Heart right ventricle (tissue), 16 donors: ENCODE data around the gene CALHM3. TPM values are rescaled to one million over a fixed set of nuclear protein-coding genes. Genes with fewer than 3 reads are reported as not detected.

Source experiments
- ATAC-seq, 8 donors: fragments of 200-7000 bp; cut with Tn5 transposase; one replicate each; pipeline ENCODE4 v1.9.1; 2020; ENCODE audit warnings: mild to moderate bottlenecking in 8 of 8, moderate library complexity in 8 of 8, moderate number of reproducible peaks in 1 of 8
- DNase-seq, 2 donors: peaks; one replicate each; pipeline ENCODE4 v3.0.0-alpha.2; 2020
- H3K27ac ChIP-seq, 10 donors: fragments of 200-600 bp; sonication (generic) in 2 of 10; one replicate each; pipeline versions ENCODE4 v1.5.0 to v1.8.0; 2020 to 2022; ENCODE audit warnings: mild to moderate bottlenecking in 3 of 10
- H3K27me3 ChIP-seq, 7 donors: fragments of 200-600 bp; one replicate each; pipeline ENCODE4 v1.8.0; 2021 to 2022; ENCODE audit warnings: mild to moderate bottlenecking in 2 of 7
- H3K36me3 ChIP-seq, 9 donors: fragments of 200-600 bp; sonication (generic) in 1 of 9; one replicate each; pipeline versions ENCODE4 v1.5.0 to v1.8.0; 2020 to 2022; ENCODE audit warnings: mild to moderate bottlenecking in 2 of 9
- H3K4me1 ChIP-seq, 9 donors: fragments of 200-600 bp; sonication (generic) in 1 of 9; one replicate each; pipeline versions ENCODE4 v1.5.0 to v1.8.0; 2020 to 2022; ENCODE audit warnings: mild to moderate bottlenecking in 4 of 9
- H3K4me3 ChIP-seq, 10 donors: fragments of 200-600 bp; sonication (generic) in 2 of 10; one replicate each; pipeline versions ENCODE4 v1.5.0 to v1.8.0; 2020 to 2022; ENCODE audit warnings: mild to moderate bottlenecking in 7 of 10, moderate library complexity in 2 of 10
- H3K9me3 ChIP-seq, 11 donors: fragments of 200-600 bp in 10 of 11; sonication (generic) in 2 of 11; one replicate each; pipeline versions ENCODE4 v1.5.0 to v1.8.0; 2013 to 2022; ENCODE audit warnings: mild to moderate bottlenecking in 2 of 11, control low read depth in 1 of 11, moderate library complexity in 1 of 11
- CTCF ChIP-seq, 9 donors: fragments of 200-600 bp; sonication (generic) in 2 of 9; IDR thresholded peaks; one replicate each; pipeline versions ENCODE4 v1.5.0 to v1.8.0; 2021 to 2022; ENCODE audit warnings: antibody characterized with exemption in 9 of 9, mild to moderate bottlenecking in 5 of 9, moderate library complexity in 1 of 9
- WGBS, 2 donors: extraction: QIAGEN DNeasy Blood & Tissue Kit; methylation state at CpG; one replicate each; pipeline ENCODE4 v1.1.7; 2013; ENCODE audit warnings: inconsistent platforms in 1 of 2; 5-methylcytosine and 5-hydroxymethylcytosine counted together
- intact Hi-C, 10 donors: fragments of 100-400 bp; cut with DNase I; formaldehyde crosslinking; loops; one replicate each; pipeline versions ENCODE4 v1.11.1 to v1.14.2; 2022
- polyA plus RNA-seq, 2 donors: library from polyadenylated mRNA; stranded (reverse); fragments of 200-250 nt; gene quantifications; one replicate each; pipeline ENCODE4 v1.2.3, GENCODE V29; 2013
- total RNA-seq, 10 donors: library from RNA; stranded (reverse); fragmentation: NEBNext Ultra II Directional in 3 of 10; extraction: Animal tissue kit (Norgen Biotek cat#: 25700) in 3 of 10; gene quantifications; one replicate each; pipeline versions ENCODE4 v1.2.1 to v1.2.4, GENCODE V29; 2021 to 2023
- donor health status: Arrhythmogenic right ventricular cardiomyopathy.
- donor health status: ischemic (EF 13 %, LVEDD 7.1; RV severe dilation, severe dysfunction).
- donor health status: healthy with polysubstance abuse.
- donor health status: DM: no; HTN: yes; CAD: no.
- donor health status: DM: no; HTN: no; CAD: no.
- donor health status: ischemic (EF 25% LVEDD 6.9; RV normal size, moderate dysfunction).
- donor health status: ischemic (EF 25% LVEDD 5.7; RV mildly dilated, moderate dysfunction).
- donor health status: healthy.
- donor health status: DM: yes; HTN: yes; CAD: no.
- donor health status: Ischemic cardiomyopathy.
- donor health status: ischemic (EF 35%, LVEDD 5.7; RV mildly dilated, moderate dysfunction).
- donor health status: nonischemic (EF 11% LVEDD 7.7; RV severe dilation, severe dysfunction).
- donor health status: DM: yes; HTN: yes; CAD: no.
- donor health status: PGD.
- donor health status: ischemic (EF 29% LVEDD 5.4; RV normal size, mild dysfunction).
- donor health status: nonischemic (EF 23%, LVEDD 6.1; RV moderate dilation, normal function).

Gene CALHM3
- total and polyA plus RNA-seq, 12 donors, result not detected

GRCh38 chr10:103512591-103513379, 33.7 kb upstream of the CALHM3 start:
- Histone ChIP-seq H3K36me3 (no peaks in the 10 kb centered on the region), H3K4me1 (peaks cover 0 to 14% (median 7%) of the 10 kb centered on the region in 9 donors), H3K9me3 (no peaks in the 10 kb centered on the region), H3K27ac (no peak overlapping the region), H3K27me3 (no peaks in the 10 kb centered on the region), H3K4me3 (no peak overlapping the region)
- WGBS, 2 donors, result 90 to 91% methylated on average over 13 of the region's 13 CpGs
- intact Hi-C loops, result no loop called here
- TF ChIP-seq CTCF (IDR thresholded peaks at IDR 0.05), result no peak
- no peak for DNase-seq
- ATAC-seq, result no peak

DNA sequence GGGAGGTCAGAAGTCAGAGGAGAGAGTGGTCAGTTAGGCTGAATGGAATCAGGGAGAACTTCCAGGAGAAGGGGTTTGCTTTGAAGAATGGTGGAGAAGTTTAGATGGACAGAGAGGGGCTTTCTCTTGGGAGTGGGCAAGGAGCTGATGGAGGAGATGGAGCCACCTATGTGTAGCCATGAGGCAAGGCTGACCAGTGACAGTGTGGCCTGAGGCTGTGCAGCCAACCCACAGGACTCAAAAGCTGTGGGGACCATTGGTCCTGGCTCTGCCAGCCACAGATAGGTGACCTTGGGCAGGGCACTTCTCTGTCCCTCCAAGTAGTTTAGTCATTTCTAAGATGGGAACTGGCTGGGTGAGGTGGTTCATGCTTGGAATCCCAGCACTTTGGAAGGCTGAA, 33.1 kb upstream of the CALHM3 start:
- peaks cover 0 to 14% (median 7%) of the 10 kb centered on the region in 9 donors for H3K4me1 ChIP-seq
- TF ChIP-seq CTCF (IDR thresholded peaks at IDR 0.05), result no peak
- no peaks in the 10 kb centered on the region for H3K27me3 ChIP-seq
- H3K9me3 ChIP-seq, result no peaks in the 10 kb centered on the region
- H3K27ac ChIP-seq, result no peak overlapping the region
- no peak for ATAC-seq
- H3K4me3 ChIP-seq, result no peak overlapping the region
- intact Hi-C loops, result no loop called here
- no peaks in the 10 kb centered on the region for H3K36me3 ChIP-seq
- no peak for DNase-seq

DNA sequence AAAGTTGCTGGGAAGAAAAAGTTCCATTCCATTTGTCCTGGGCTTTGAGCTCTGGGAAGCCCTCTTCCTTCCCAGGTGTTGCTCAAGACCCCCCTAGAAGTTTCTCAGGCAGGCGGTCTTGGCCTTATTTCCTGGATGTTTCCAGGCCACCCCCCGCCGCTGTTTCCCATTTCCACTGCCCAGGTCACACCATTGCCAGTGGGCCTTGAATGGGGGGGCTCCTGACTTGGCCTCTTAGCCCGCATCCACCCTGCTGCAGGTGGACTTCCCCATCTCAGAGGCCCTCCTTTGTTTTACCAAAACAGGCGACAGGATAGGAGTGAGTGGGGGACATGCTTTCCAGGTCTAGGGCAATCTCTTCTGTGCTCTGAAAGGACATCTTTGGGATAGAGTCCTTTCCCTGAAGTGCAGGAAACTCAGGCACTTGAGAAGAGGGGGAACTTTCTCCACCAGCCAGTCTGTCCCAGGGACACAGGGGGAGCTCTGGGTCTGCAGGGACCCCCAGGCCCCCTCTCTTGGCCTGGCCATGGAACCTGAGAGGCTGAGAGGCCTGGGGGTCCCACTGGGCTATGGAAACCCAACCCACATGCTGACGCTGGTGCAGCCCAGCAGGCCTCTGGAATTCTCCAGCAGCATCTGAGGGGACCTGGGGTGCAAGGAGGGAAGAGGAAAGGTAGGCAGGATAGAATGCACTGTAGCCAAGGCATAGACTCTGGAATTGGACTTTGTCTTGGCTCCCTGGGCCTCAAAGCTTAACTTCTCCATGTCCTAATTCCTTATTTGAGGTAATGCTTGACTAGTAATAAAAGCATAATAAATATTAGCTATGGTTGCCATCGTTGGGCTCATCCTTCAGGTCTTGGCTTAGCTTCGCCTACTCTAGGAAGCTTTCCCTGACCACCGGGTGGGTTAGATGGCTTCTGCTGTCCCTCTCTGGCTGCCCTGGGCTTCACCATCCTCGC, 32.0 kb upstream of the CALHM3 start:
- Histone ChIP-seq H3K27ac (no peak overlapping the region), H3K36me3 (no peaks in the 10 kb centered on the region), H3K9me3 (no peaks in the 10 kb centered on the region), H3K4me3 (no peak overlapping the region), H3K27me3 (no peaks in the 10 kb centered on the region), H3K4me1 (peaks cover 0 to 14% (median 7%) of the 10 kb centered on the region in 9 donors)
- TF ChIP-seq CTCF (IDR thresholded peaks at IDR 0.05), result no peak
- ATAC-seq (no peak), DNase-seq (no peak)
- WGBS, 2 donors, result 91 to 94% methylated on average over 10 of the region's 10 CpGs
- intact Hi-C loops, result no loop called here

DNA sequence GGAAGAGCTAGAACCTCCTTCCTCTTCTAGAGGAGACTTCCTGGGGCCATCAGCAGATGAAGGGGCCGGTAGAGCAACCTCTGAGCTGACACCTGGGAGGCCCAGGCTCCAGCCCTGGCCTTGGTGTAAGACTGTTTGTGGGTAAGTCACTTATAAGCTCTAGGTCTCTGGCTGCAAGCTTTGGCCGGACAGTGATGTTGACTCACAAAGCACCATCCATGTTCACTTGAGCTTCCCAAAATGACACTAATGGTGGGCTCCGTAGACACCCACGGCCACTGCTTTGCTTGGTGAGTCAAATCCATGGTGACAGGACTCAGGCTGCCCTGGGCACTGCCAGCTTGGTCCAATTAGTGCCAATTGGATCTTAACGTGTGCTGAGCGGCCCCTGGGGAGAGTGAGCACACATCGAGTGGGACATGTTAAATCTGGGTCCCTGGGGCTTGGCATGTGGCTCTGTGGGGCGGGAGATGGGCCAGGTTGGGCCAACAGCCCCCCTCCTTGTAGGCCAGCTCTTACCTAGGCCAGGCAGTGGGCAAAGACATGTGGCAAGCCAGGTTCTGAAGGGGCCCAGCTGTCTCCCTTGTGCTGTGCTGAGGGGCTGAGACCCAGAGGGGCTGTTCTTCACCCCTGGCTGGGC, 31.1 kb upstream of the CALHM3 start:
- no peak overlapping the region for H3K27ac ChIP-seq
- H3K9me3 ChIP-seq, result no peaks in the 10 kb centered on the region
- no peaks in the 10 kb centered on the region for H3K36me3 ChIP-seq
- no peak overlapping the region for H3K4me3 ChIP-seq
- WGBS, 2 donors, result 90 to 98% methylated on average over 8 of the region's 8 CpGs
- no peaks in the 10 kb centered on the region for H3K27me3 ChIP-seq
- intact Hi-C loops, result no loop called here
- no peak for TF ChIP-seq CTCF (IDR thresholded peaks at IDR 0.05)
- DNase-seq, result no peak
- ATAC-seq, result no peak
- H3K4me1 ChIP-seq, result peaks cover 0 to 7% (median 6%) of the 10 kb centered on the region in 9 donors
